HCT116 (cell line): Measurements from ENCODE around the gene HSPA1A. TPM values are rescaled to one million over a fixed set of nuclear protein-coding genes. Genes with fewer than 3 reads are reported as not detected.
A peak's percentile ranks its signal among the peaks of the same experiment; 100 is the strongest.
"Not testable (repeated sequence)": the region's sequence is repeated elsewhere in the genome, so short reads cannot be mapped to it uniquely, and the experiment has no call there.

Experiments
- ATAC-seq: fragments of 200-7000 bp; cut with Tn5 transposase; 2 replicates; pipeline ENCODE4 v1.9.1; 2020; ENCODE audit warnings: mild to moderate bottlenecking, moderate library complexity
- BruUV-seq: library from RNA; stranded (reverse); fragments of 400-500 nt; replicated peaks from 2 replicates; lab custom pipeline; 2021; lab: Mats Ljungman, UMichigan
- CTCF ChIA-PET: fragments of 300-600 bp; sonication (Branson Sonifier 250); formaldehyde crosslinking; loops from one replicate; lab custom pipeline; 2021; ENCODE audit warnings: antibody characterized with exemption; lab: Charles Lee
- POLR2A ChIA-PET: fragments of 300-600, 350-600 bp; sonication (Branson Sonifier 250); formaldehyde crosslinking; loops from one replicate; lab custom pipeline; 2021; ENCODE audit warnings: antibody characterized with exemption; lab: Charles Lee
- RAD21 ChIA-PET, 2 experiments: fragments of 300-600 bp; sonication (Branson Sonifier 250); formaldehyde crosslinking; loops; one replicate each; lab custom pipeline; 2023; ENCODE audit warnings: low total read pairs in 2 of 2; ENCODE audit not compliant: uncharacterized antibody in 2 of 2, unreplicated experiment in 2 of 2, low non-redundant PET in 1 of 2; lab: Charles Lee
- DNase-seq: peaks from one replicate; pipeline ENCODE4 v3.0.0-alpha.2; 2010; ENCODE audit warnings: low read depth, low spot score
- H2AFZ ChIP-seq: fragments of 200-600 bp; shearing (Covaris generic), sonication (generic); 2 replicates; pipeline ENCODE4 v1.6.1; 2017; ENCODE audit warnings: low read depth, mixed run types, mixed read lengths, antibody characterized with exemption, low read length; ENCODE audit not compliant: poor library complexity, severe bottlenecking
- H3K27ac ChIP-seq: 2 replicates; pipeline ENCODE4 v1.5.1; 2012; ENCODE audit warnings: low read depth, low read length
- H3K27me3 ChIP-seq: fragments of 200-600 bp; sonication (generic); 2 replicates; pipeline ENCODE4 v1.6.1; 2016; ENCODE audit warnings: mixed run types, low read length, mixed read lengths; ENCODE audit not compliant: insufficient read depth
- H3K36me3 ChIP-seq, 2 experiments: fragments of 200-500 bp in 1 of 2; fragments of 200-600 bp in 1 of 2; sonication (Bioruptor generic) in 1 of 2; sonication (generic) in 1 of 2; 2 replicates each; pipeline versions ENCODE4 v1.5.1 to v1.6.1; 2014 to 2016; ENCODE audit warnings: low read length in 2 of 2, inconsistent platforms in 1 of 2, mixed read lengths in 1 of 2, mixed run types in 1 of 2; ENCODE audit not compliant: insufficient read depth in 2 of 2, control insufficient read depth in 1 of 2
- H3K4me1 ChIP-seq, 2 experiments: fragments of 200-600 bp in 1 of 2; sonication (generic) in 1 of 2; 2 replicates each; pipeline versions ENCODE4 v1.5.1 to v1.6.1; 2012 to 2017; ENCODE audit warnings: low read length in 2 of 2, inconsistent platforms in 1 of 2, mild to moderate bottlenecking in 1 of 2, mixed read lengths in 1 of 2, mixed run types in 1 of 2, moderate library complexity in 1 of 2; ENCODE audit not compliant: insufficient read depth in 2 of 2, control insufficient read depth in 1 of 2
- H3K4me2 ChIP-seq: fragments of 200-600 bp; sonication (generic); 2 replicates; pipeline ENCODE4 v1.6.1; 2017; ENCODE audit warnings: mixed run types, low read length, mixed read lengths
- H3K4me3 ChIP-seq, 2 experiments: fragments of 200-600 bp in 1 of 2; sonication (generic) in 1 of 2; replicated peaks in 1 of 2; 2 replicates each; pipeline ENCODE4 v1.5.1; 2011 to 2016; ENCODE audit warnings: low read length in 2 of 2, control low read depth in 1 of 2, low read depth in 1 of 2, mild to moderate bottlenecking in 1 of 2, mixed read lengths in 1 of 2, mixed run types in 1 of 2
- H3K79me2 ChIP-seq: fragments of 200-600 bp; sonication (generic); 2 replicates; pipeline ENCODE4 v1.6.1; 2017; ENCODE audit warnings: mild to moderate bottlenecking, mixed run types, low read length, moderate library complexity, mixed read lengths; ENCODE audit not compliant: insufficient read depth
- H3K9ac ChIP-seq: fragments of 200-600 bp; sonication (generic); 2 replicates; pipeline ENCODE4 v1.6.1; 2016; ENCODE audit warnings: low read length, mixed read lengths
- H3K9me2 ChIP-seq: fragments of 200-600 bp; sonication (generic), shearing (Covaris generic); 2 replicates; pipeline ENCODE4 v1.6.1; 2017; ENCODE audit warnings: mixed run types, mild to moderate bottlenecking, moderate library complexity; ENCODE audit not compliant: insufficient read depth
- H3K9me3 ChIP-seq, 2 experiments: fragments of 200-500 bp in 1 of 2; fragments of 200-600 bp in 1 of 2; sonication (Bioruptor generic) in 1 of 2; sonication (generic) in 1 of 2; 2 replicates each; pipeline ENCODE4 v1.6.1; 2014 to 2017; ENCODE audit warnings: low read length in 2 of 2, mixed read lengths in 2 of 2, inconsistent platforms in 1 of 2, low read depth in 1 of 2, mild to moderate bottlenecking in 1 of 2, mixed run types in 1 of 2, moderate library complexity in 1 of 2; ENCODE audit not compliant: control insufficient read depth in 1 of 2, insufficient read depth in 1 of 2
- H4K20me1 ChIP-seq: fragments of 200-600 bp; sonication (generic), shearing (Covaris generic); 2 replicates; pipeline ENCODE4 v1.6.1; 2017; ENCODE audit warnings: mixed run types, mild to moderate bottlenecking, moderate library complexity; ENCODE audit not compliant: insufficient read depth
- CBX3 ChIP-seq: IDR thresholded peaks from 2 replicates; pipeline ENCODE4 v1.6.1; 2012; ENCODE audit warnings: low read depth
- EGR1 ChIP-seq: IDR thresholded peaks from 2 replicates; pipeline ENCODE4 v1.6.1; 2012; ENCODE audit warnings: low read depth
- EZH2phosphoT487 ChIP-seq: fragments of 200-600 bp; IDR thresholded peaks from 2 replicates; pipeline ENCODE4 v1.6.1; 2018; ENCODE audit warnings: antibody characterized with exemption, borderline replicate concordance
- FOSL1 ChIP-seq: IDR thresholded peaks from 2 replicates; pipeline ENCODE4 v1.6.1; 2012; ENCODE audit warnings: low read depth
- JUND ChIP-seq: IDR thresholded peaks from 2 replicates; pipeline ENCODE4 v1.6.1; 2012
- POLR2A ChIP-seq: IDR thresholded peaks from 2 replicates; pipeline ENCODE4 v1.7.0; 2011; ENCODE audit warnings: borderline replicate concordance; ENCODE audit not compliant: insufficient read depth, insufficient read length; ENCODE audit errors: extremely low read depth
- POLR2AphosphoS5 ChIP-seq: IDR thresholded peaks from 2 replicates; pipeline ENCODE4 v1.6.1; 2011; ENCODE audit warnings: mild to moderate bottlenecking, low read depth, low read length, moderate library complexity
- RAD21 ChIP-seq: IDR thresholded peaks from 2 replicates; pipeline ENCODE4 v1.6.1; 2012; ENCODE audit warnings: low read depth, mild to moderate bottlenecking
- SIN3A ChIP-seq: IDR thresholded peaks from 2 replicates; pipeline ENCODE4 v1.6.1; 2012; ENCODE audit warnings: low read depth
- SRF ChIP-seq: IDR thresholded peaks from 2 replicates; pipeline ENCODE4 v1.6.1; 2012; ENCODE audit warnings: low read depth
- TCF7L2 ChIP-seq: IDR thresholded peaks from 2 replicates; pipeline ENCODE4 v1.7.0; 2011; ENCODE audit warnings: borderline replicate concordance, inconsistent platforms; ENCODE audit not compliant: insufficient read depth, insufficient read length; ENCODE audit errors: extremely low read depth
- ZFX ChIP-seq: fragments of 450-650 bp; IDR thresholded peaks from 2 replicates; pipeline ENCODE4 v1.6.1; 2017
- ZNF274 ChIP-seq: fragments of 200-500 bp; sonication (Bioruptor generic); IDR thresholded peaks from 2 replicates; pipeline ENCODE4 v1.6.1; 2014; ENCODE audit warnings: mild to moderate bottlenecking, low read depth, low read length, inconsistent platforms
- intact Hi-C: fragments of 100-400 bp; cut with micrococcal nuclease; formaldehyde crosslinking; loops from 2 replicates; pipeline ENCODE4 v1.10.0; 2022
- total RNA-seq: library from RNA; stranded (reverse); gene quantifications from one replicate; pipeline ENCODE4 v1.2.1, GENCODE V29; 2021; ENCODE audit not compliant: unreplicated experiment
- TF ChIP-seq, protein P1 (sequence below), 3 experiments: fragments of 200-600 bp in 1 of 3; sonication (generic) in 1 of 3; IDR thresholded peaks in 2 of 3; conservative IDR thresholded peaks in 1 of 3; 2 replicates each; pipeline ENCODE4 v1.5.1; 2012 to 2017; ENCODE audit warnings: low read depth in 2 of 3, low read length in 2 of 3, antibody characterized with exemption in 1 of 3, borderline replicate concordance in 1 of 3, control low read depth in 1 of 3, mild to moderate bottlenecking in 1 of 3, mixed read lengths in 1 of 3, mixed run types in 1 of 3, moderate library complexity in 1 of 3; ENCODE audit not compliant: insufficient read depth in 1 of 3
- TF ChIP-seq, protein P2 (sequence below): IDR thresholded peaks from 2 replicates; pipeline ENCODE4 v1.6.1; 2012

HSPA1A gene
- total RNA-seq, 1 experiment from 2014 or later, result 5.0 TPM

GRCh38 chr6:31814677-31815024 lies 692 bp upstream of the HSPA1A start (continued):
- no peak for TF ChIP-seq EZH2phosphoT487
- TF ChIP-seq, protein P1, sequence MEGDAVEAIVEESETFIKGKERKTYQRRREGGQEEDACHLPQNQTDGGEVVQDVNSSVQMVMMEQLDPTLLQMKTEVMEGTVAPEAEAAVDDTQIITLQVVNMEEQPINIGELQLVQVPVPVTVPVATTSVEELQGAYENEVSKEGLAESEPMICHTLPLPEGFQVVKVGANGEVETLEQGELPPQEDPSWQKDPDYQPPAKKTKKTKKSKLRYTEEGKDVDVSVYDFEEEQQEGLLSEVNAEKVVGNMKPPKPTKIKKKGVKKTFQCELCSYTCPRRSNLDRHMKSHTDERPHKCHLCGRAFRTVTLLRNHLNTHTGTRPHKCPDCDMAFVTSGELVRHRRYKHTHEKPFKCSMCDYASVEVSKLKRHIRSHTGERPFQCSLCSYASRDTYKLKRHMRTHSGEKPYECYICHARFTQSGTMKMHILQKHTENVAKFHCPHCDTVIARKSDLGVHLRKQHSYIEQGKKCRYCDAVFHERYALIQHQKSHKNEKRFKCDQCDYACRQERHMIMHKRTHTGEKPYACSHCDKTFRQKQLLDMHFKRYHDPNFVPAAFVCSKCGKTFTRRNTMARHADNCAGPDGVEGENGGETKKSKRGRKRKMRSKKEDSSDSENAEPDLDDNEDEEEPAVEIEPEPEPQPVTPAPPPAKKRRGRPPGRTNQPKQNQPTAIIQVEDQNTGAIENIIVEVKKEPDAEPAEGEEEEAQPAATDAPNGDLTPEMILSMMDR (IDR thresholded peaks at IDR 0.05 in 2 of 3, conservative IDR thresholded peaks at IDR 0.05 in 1 of 3; ENCODE audit: borderline replicate concordance in 1 of 3, insufficient read depth in 1 of 3, low read depth in 2 of 3, low read length in 2 of 3), result no peak
- no peak for TF ChIP-seq JUND
- no peak for TF ChIP-seq ZFX
- no peak for TF ChIP-seq TCF7L2
- TF ChIP-seq SIN3A, result no peak
- no peak for TF ChIP-seq CBX3
- TF ChIP-seq RAD21, result no peak
- TF ChIP-seq POLR2AphosphoS5, result peak; percentile 50; the same call in 1 of the 2 replicates
- TF ChIP-seq, protein P2, sequence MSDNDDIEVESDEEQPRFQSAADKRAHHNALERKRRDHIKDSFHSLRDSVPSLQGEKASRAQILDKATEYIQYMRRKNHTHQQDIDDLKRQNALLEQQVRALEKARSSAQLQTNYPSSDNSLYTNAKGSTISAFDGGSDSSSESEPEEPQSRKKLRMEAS, result no peak
- no peak for TF ChIP-seq SRF
- TF ChIP-seq ZNF274, result no peak
- peak; percentile 61; the same call in 1 of the 2 replicates for TF ChIP-seq EGR1
- no peak for TF ChIP-seq FOSL1
- no peak for TF ChIP-seq POLR2A

DNA sequence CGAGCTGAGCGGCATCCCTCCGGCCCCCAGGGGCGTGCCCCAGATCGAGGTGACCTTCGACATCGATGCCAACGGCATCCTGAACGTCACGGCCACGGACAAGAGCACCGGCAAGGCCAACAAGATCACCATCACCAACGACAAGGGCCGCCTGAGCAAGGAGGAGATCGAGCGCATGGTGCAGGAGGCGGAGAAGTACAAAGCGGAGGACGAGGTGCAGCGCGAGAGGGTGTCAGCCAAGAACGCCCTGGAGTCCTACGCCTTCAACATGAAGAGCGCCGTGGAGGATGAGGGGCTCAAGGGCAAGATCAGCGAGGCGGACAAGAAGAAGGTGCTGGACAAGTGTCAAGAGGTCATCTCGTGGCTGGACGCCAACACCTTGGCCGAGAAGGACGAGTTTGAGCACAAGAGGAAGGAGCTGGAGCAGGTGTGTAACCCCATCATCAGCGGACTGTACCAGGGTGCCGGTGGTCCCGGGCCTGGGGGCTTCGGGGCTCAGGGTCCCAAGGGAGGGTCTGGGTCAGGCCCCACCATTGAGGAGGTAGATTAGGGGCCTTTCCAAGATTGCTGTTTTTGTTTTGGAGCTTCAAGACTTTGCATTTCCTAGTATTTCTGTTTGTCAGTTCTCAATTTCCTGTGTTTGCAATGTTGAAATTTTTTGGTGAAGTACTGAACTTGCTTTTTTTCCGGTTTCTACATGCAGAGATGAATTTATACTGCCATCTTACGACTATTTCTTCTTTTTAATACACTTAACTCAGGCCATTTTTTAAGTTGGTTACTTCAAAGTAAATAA lies 2.0 kb downstream of the HSPA1A start:
- H3K27ac ChIP-seq, intact Hi-C loops, POLR2A ChIA-PET, H4K20me1 ChIP-seq, H3K9ac ChIP-seq, H3K4me2 ChIP-seq, RAD21 ChIA-PET, ATAC-seq, DNase-seq, H3K27me3 ChIP-seq, H3K9me2 ChIP-seq, H3K36me3 ChIP-seq, H2AFZ ChIP-seq, H3K9me3 ChIP-seq, BruUV-seq, H3K79me2 ChIP-seq: not testable (repeated sequence)
- H3K4me3 ChIP-seq, result peak overlapping the region in 1 of 2 experiments; percentile 26; a peak in 2 of 4 replicates
- CTCF ChIA-PET, result interaction anchor here (0.6 kb wide), 1 partner anchor 42 kb away, joined by 3 read pairs; no protein-coding TSS in a partner anchor
- H3K4me1 ChIP-seq, result peaks cover 46 to 47% of the 10 kb centered on the region in 2 experiments

- H3K27ac ChIP-seq, H3K4me3 ChIP-seq, POLR2A ChIA-PET, H3K79me2 ChIP-seq, H3K27me3 ChIP-seq, H3K4me2 ChIP-seq, H2AFZ ChIP-seq, H3K9me3 ChIP-seq, BruUV-seq, RAD21 ChIA-PET, intact Hi-C loops, DNase-seq, H4K20me1 ChIP-seq, ATAC-seq, H3K9me2 ChIP-seq, H3K36me3 ChIP-seq, H3K9ac ChIP-seq: not testable (repeated sequence)
- CTCF ChIA-PET, result interaction anchor here (0.6 kb wide), 1 partner anchor 43 kb away, joined by 3 read pairs; no protein-coding TSS in a partner anchor
- peaks cover 47 to 53% of the 10 kb centered on the region in 2 experiments for H3K4me1 ChIP-seq
Observed at GRCh38 chr6:31817929-31818511, 2.7 kb downstream of the HSPA1A start.
